ENCODE data around the gene ARPC5. TPM values are rescaled to one million over a fixed set of nuclear protein-coding genes. Genes with fewer than 3 reads are reported as not detected.
"Not testable (repeated sequence)": the region's sequence is repeated elsewhere in the genome, so short reads cannot be mapped to it uniquely, and the experiment has no call there.

ARPC5 gene
- total RNA-seq, 2 donors from 2014 or later: 79.1 to 80.1 TPM

- Mint-ChIP-seq H3K9me3 (no peaks in the 10 kb centered on the region), H3K36me3 (ENCODE audit: insufficient read depth in 2 of 2) (peaks cover 1 to 6% of the 10 kb centered on the region in 2 donors), H3K4me3 (no peak overlapping the region), H3K27me3 (ENCODE audit: low read depth) (no peaks in the 10 kb centered on the region), H3K4me1 (ENCODE audit: low read depth) (peaks cover 12% of the 10 kb centered on the region), H3K27ac (peak overlapping the region; percentile 68)
- DNase-seq: no peak
- ATAC-seq (replicated peaks in 1 of 2): no peak
Measured at GRCh38 chr1:183620311-183620710, 15.3 kb downstream of the ARPC5 start.

DNA sequence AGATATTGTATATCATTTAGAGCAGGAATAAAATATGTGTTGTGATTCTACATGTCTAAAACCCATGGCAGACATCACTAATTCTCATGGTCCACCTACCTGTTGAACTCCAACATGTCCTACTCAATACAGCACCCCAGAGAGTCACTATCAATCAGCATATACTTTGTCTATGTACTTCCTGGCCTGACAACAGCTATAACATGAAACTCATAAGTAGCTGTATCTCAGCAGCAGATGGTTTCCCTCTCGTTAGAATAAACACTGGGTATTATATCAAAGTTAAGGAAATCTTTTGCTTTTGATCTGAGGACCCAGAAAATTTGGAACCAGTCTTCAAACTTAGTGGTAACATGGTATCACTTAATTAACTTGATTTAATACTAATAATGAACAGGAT is 15.8 kb downstream of the ARPC5 start:
- DNase-seq: no peak
- H3K27me3 Mint-ChIP-seq (ENCODE audit: low read depth): no peaks in the 10 kb centered on the region
- peaks cover 12% of the 10 kb centered on the region for H3K4me1 Mint-ChIP-seq (ENCODE audit: low read depth)
- H3K27ac Mint-ChIP-seq: no peak overlapping the region
- no peaks in the 10 kb centered on the region for H3K9me3 Mint-ChIP-seq
- no peak overlapping the region for H3K4me3 Mint-ChIP-seq
- H3K36me3 Mint-ChIP-seq (ENCODE audit: insufficient read depth in 2 of 2): peaks cover 0 to 6% of the 10 kb centered on the region in 2 donors
- ATAC-seq (replicated peaks in 1 of 2): no peak

DNA sequence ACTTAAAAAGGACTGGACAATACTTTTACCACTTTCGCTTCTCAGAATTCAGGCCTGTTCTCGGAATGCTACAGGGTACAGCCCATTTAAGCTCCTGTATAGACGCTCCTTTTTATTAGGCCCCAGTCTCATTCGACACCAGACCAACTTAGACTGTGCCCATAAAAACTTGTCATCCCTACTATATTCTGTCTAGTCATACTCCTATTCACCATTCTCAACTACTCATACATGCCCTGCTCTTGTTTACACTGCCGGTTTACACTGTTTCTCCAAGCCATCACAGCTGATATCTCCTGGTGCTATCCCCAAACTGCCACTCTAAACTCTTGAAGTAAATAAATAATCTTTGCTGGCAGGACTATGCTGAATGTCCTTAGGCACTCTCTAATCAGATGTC is 17.4 kb downstream of the ARPC5 start:
- H3K4me1 Mint-ChIP-seq (ENCODE audit: low read depth); ATAC-seq (replicated peaks in 1 of 2); H3K9me3 Mint-ChIP-seq; DNase-seq; H3K36me3 Mint-ChIP-seq (ENCODE audit: insufficient read depth in 2 of 2); H3K4me3 Mint-ChIP-seq; H3K27me3 Mint-ChIP-seq (ENCODE audit: low read depth): not testable (repeated sequence)
- H3K27ac Mint-ChIP-seq: peak overlapping the region; percentile 24

- H3K4me1 Mint-ChIP-seq (ENCODE audit: low read depth); H3K27me3 Mint-ChIP-seq (ENCODE audit: low read depth); H3K27ac Mint-ChIP-seq; H3K36me3 Mint-ChIP-seq (ENCODE audit: insufficient read depth in 2 of 2); H3K9me3 Mint-ChIP-seq; H3K4me3 Mint-ChIP-seq; DNase-seq: not testable (repeated sequence)
- peak in 1 of 2 donors; percentile 32 for ATAC-seq (replicated peaks in 1 of 2)
Measured at GRCh38 chr1:183612975-183613374, 22.6 kb downstream of the ARPC5 start.

- ATAC-seq (replicated peaks in 1 of 2) (no peak), DNase-seq (no peak)
- Mint-ChIP-seq H3K9me3 (no peaks in the 10 kb centered on the region), H3K36me3 (ENCODE audit: insufficient read depth in 2 of 2) (no peaks in the 10 kb centered on the region), H3K4me1 (ENCODE audit: low read depth) (peaks cover 4% of the 10 kb centered on the region), H3K27me3 (ENCODE audit: low read depth) (no peaks in the 10 kb centered on the region), H3K27ac (no peak overlapping the region), H3K4me3 (no peak overlapping the region)
Measured at GRCh38 chr1:183612407-183612806, 23.2 kb downstream of the ARPC5 start.

- no peak for DNase-seq
- Mint-ChIP-seq H3K4me3 (no peak overlapping the region), H3K4me1 (ENCODE audit: low read depth) (peaks cover 4% of the 10 kb centered on the region), H3K27me3 (ENCODE audit: low read depth) (no peaks in the 10 kb centered on the region), H3K27ac (no peak overlapping the region), H3K9me3 (no peaks in the 10 kb centered on the region), H3K36me3 (ENCODE audit: insufficient read depth in 2 of 2) (no peaks in the 10 kb centered on the region)
- no peak for ATAC-seq (replicated peaks in 1 of 2)
Measured at GRCh38 chr1:183611021-183611420, 24.6 kb downstream of the ARPC5 start.

GRCh38 chr1:183609759-183610452 is 25.7 kb downstream of the ARPC5 start:
- no peaks in the 10 kb centered on the region for H3K27me3 Mint-ChIP-seq (ENCODE audit: low read depth)
- DNase-seq (no peak), ATAC-seq (replicated peaks in 1 of 2) (no peak)
- H3K4me1 Mint-ChIP-seq (ENCODE audit: low read depth): peaks cover 4% of the 10 kb centered on the region
- no peaks in the 10 kb centered on the region for H3K36me3 Mint-ChIP-seq (ENCODE audit: insufficient read depth in 2 of 2)
- H3K4me3 Mint-ChIP-seq: no peak overlapping the region
- no peak overlapping the region for H3K27ac Mint-ChIP-seq
- H3K9me3 Mint-ChIP-seq: no peaks in the 10 kb centered on the region

DNA sequence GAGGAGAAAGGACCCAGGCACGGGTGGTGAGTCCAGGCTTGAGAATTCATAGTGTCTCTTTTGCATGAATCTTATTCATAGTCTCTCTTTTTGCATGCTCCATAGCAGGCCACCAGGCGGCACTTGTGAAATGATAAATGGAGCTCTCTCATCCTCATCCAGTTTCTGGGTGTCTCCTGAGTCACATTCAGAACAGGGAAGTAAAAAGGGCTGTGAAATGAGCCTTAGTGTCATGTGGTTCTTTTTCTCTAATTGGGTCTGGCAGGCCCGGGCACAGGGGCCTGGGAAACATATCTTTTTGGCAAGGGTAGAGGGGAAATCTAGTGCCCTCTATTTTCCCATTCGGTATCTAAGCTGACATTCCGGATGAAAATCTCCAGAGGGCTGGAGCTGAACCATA is 26.3 kb downstream of the ARPC5 start:
- no peaks in the 10 kb centered on the region for H3K9me3 Mint-ChIP-seq
- DNase-seq (no peak), ATAC-seq (replicated peaks in 1 of 2) (peak; percentile 36 to 51)
- no peak overlapping the region for H3K4me3 Mint-ChIP-seq
- H3K36me3 Mint-ChIP-seq (ENCODE audit: insufficient read depth in 2 of 2): no peaks in the 10 kb centered on the region
- H3K4me1 Mint-ChIP-seq (ENCODE audit: low read depth): peaks cover 4% of the 10 kb centered on the region
- H3K27ac Mint-ChIP-seq: no peak overlapping the region
- H3K27me3 Mint-ChIP-seq (ENCODE audit: low read depth): no peaks in the 10 kb centered on the region

- Mint-ChIP-seq H3K27me3 (ENCODE audit: low read depth) (peaks cover 3% of the 10 kb centered on the region), H3K4me1 (ENCODE audit: low read depth) (no peaks in the 10 kb centered on the region), H3K4me3 (no peak overlapping the region), H3K9me3 (no peaks in the 10 kb centered on the region), H3K36me3 (ENCODE audit: insufficient read depth in 2 of 2) (no peaks in the 10 kb centered on the region), H3K27ac (no peak overlapping the region)
- ATAC-seq (replicated peaks in 1 of 2) (no peak), DNase-seq (no peak)
Measured at GRCh38 chr1:183607322-183607980, 28.1 kb downstream of the ARPC5 start.

DNA sequence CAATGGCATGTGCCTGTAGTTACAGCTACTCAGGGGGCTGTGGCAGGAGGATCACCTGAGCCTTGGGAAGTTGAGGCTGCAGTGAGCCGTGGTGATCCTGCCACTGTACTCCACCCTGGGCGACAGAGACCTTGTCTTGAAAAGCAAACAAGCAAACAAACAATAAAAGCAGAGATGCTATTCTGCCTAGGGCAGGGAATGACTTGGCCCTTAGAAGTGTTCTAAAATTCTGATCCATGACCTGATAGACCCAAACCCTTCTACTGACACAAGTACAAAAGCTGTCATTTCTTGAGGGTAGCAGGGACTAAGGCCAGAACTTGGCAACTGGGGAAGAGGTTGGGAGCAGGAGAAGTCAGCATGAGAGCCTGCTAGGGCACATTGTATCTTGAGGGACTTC is 29.7 kb downstream of the ARPC5 start:
- DNase-seq (no peak), ATAC-seq (replicated peaks in 1 of 2) (no peak)
- no peak overlapping the region for H3K27ac Mint-ChIP-seq
- H3K36me3 Mint-ChIP-seq (ENCODE audit: insufficient read depth in 2 of 2): no peaks in the 10 kb centered on the region
- H3K4me3 Mint-ChIP-seq: no peak overlapping the region
- no peaks in the 10 kb centered on the region for H3K4me1 Mint-ChIP-seq (ENCODE audit: low read depth)
- H3K27me3 Mint-ChIP-seq (ENCODE audit: low read depth): peaks cover 5% of the 10 kb centered on the region
- H3K9me3 Mint-ChIP-seq: no peaks in the 10 kb centered on the region

DNA sequence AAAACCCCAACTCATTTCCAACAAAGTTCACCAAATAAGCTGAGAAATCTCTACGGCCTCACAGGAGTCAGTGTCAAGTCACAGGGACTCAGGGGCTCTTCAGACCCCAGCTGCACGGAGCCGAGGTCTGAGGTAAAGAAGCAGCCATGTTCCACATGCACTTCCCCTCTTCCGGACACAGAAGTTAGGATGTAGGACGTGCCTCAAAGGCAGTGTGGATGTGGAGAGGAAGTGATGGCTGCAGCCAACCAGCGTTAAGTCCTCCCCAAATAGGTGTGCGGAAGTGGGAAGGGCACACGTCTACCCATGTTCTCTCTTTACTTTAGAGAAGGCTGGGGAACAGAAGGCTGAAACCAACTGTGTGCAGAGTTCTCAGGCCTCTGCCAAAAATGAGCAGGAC is 30.8 kb downstream of the ARPC5 start:
- ATAC-seq (replicated peaks in 1 of 2): no peak
- Mint-ChIP-seq H3K4me3 (no peak overlapping the region), H3K4me1 (ENCODE audit: low read depth) (no peaks in the 10 kb centered on the region), H3K36me3 (ENCODE audit: insufficient read depth in 2 of 2) (peaks cover 0 to 1% of the 10 kb centered on the region in 2 donors), H3K27ac (no peak overlapping the region), H3K9me3 (no peaks in the 10 kb centered on the region), H3K27me3 (ENCODE audit: low read depth) (peaks cover 5% of the 10 kb centered on the region)
- DNase-seq: no peak

DNA sequence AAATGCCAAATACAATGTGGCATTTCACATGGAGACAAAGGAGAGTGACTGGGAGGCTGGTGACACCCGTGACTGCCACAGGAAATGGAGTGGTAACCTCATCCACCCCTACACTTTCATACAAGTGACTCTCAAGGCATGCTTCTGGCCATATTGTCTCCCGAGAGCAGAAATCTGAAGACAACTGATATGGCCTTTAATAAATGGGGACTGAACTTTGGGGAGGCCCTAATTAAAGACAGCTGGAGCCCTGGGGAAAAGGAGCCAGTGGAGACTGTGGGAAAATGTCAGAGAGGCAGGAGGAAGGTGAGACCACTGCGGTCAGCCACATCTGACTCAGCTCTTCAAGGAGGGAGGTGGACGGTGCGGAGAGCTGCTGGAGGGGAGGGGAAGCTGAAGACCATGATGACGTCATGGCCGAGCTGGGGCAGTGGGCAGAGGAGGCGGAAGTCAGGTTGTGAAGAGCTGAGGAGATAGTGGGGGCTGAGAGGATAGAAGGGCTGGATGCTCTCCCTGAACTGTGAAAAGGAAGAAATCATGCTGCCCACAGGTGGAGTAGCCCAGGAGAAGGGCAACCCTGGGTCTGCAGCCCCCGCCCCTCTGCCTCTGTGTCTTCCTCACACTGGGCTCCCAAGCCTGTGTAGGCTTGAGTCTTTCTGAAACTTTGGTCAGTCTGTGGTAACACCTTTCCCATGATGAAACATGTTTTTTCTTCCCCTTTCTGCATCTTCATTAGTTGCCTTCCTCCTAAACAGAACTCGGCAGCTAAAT is 31.4 kb downstream of the ARPC5 start:
- Mint-ChIP-seq H3K27me3 (ENCODE audit: low read depth) (peaks cover 5% of the 10 kb centered on the region), H3K36me3 (ENCODE audit: insufficient read depth in 2 of 2) (peaks cover 0 to 1% of the 10 kb centered on the region in 2 donors), H3K27ac (no peak overlapping the region), H3K4me1 (ENCODE audit: low read depth) (no peaks in the 10 kb centered on the region), H3K4me3 (no peak overlapping the region), H3K9me3 (no peaks in the 10 kb centered on the region)
- no peak for DNase-seq
- no peak for ATAC-seq (replicated peaks in 1 of 2)

DNA sequence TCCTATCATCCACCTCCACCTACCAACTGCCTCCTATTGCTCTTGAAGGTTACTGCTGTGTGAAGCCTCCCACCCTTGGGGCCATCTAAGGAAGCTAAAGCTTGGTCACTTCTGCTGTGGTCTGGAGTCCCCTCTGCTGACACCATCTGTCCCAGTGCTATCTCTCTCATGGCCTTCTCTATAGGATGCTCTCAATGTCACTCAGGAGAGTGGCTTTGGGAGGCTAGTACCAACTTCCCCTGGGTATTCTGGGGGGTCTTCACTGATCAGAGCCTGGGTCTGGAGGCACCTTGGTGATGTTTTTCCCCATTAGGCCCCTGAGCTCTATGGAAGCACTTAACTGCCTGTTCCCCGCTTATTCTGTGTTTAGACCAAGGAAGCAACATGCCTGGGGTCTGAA is 33.1 kb downstream of the ARPC5 start:
- peaks cover 0 to 1% of the 10 kb centered on the region in 2 donors for H3K36me3 Mint-ChIP-seq (ENCODE audit: insufficient read depth in 2 of 2)
- H3K4me3 Mint-ChIP-seq: no peak overlapping the region
- no peaks in the 10 kb centered on the region for H3K9me3 Mint-ChIP-seq
- H3K27ac Mint-ChIP-seq: no peak overlapping the region
- DNase-seq: no peak
- H3K27me3 Mint-ChIP-seq (ENCODE audit: low read depth): peaks cover 5% of the 10 kb centered on the region
- H3K4me1 Mint-ChIP-seq (ENCODE audit: low read depth): peaks cover 9% of the 10 kb centered on the region
- ATAC-seq (replicated peaks in 1 of 2): no peak

All from activated T-cell treated with anti-CD3 and anti-CD28 coated beads, Interleukin-2, amount 50 U/mL, for 72 hours (primary cell).